Measurements from ENCODE around the gene SMIM24. TPM values are rescaled to one million over a fixed set of nuclear protein-coding genes. Genes with fewer than 3 reads are reported as not detected.
A peak's percentile ranks its signal among the peaks of the same experiment; 100 is the strongest.
"Not testable (repeated sequence)": the region's sequence is repeated elsewhere in the genome, so short reads cannot be mapped to it uniquely, and the experiment has no call there.

Gene SMIM24
- total and polyA plus RNA-seq, 7 experiments from 2014 or later, result 0.82 to 1.8 TPM; not detected in 5

DNA sequence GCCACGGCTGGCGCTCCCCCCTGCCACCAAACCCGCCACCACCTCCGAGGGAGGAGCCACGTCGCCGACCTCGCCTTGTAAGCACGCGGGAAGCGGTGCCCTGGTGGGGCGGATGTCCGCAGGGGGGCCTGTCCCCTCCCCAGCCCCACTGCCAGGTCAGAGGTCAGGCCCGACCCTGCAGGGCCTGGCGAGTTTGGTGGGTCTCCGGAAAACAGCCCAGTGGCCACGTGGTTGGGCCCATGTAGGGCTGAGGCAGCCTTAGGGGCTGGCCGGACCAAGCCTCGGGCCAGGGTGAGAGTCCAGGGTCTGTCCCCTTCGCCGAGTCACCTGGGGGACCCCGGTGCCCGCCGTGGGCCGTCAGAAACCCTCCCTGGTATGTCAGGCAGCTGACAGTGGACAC is 26.5 kb downstream of the SMIM24 start:
- H3K4me3 Mint-ChIP-seq, result no peak overlapping the region
- POLR2A ChIA-PET, result no interaction called here
- CTCF ChIA-PET, result interaction anchor here (0.6 to 0.7 kb wide), 2 partner anchors 19 to 1722 kb away, joined by 3 to 4 read pairs; no protein-coding TSS in a partner anchor
- intact Hi-C loops (cut with micrococcal nuclease), result no loop called here
- H3K9me3 Mint-ChIP-seq, result no peaks in the 10 kb centered on the region
- H3K27me3 ChIP-seq (ENCODE audit: control insufficient read depth in 2 of 2, insufficient read depth in 2 of 2, low read length in 2 of 2), result no peaks in the 10 kb centered on the region
- H3K27me3 Mint-ChIP-seq, result no peaks in the 10 kb centered on the region
- ATAC-seq (no peak), DNase-seq (no peak)
- H3K4me1 ChIP-seq (ENCODE audit: control insufficient read depth in 2 of 2, insufficient read depth in 2 of 2, low read length in 2 of 2), result no peaks in the 10 kb centered on the region
- H3K36me3 ChIP-seq (ENCODE audit: control insufficient read depth in 2 of 3, insufficient read depth in 3 of 3, low read length in 3 of 3), result peaks cover 0 to 60% (median 3%) of the 10 kb centered on the region in 3 experiments
- H3K9me3 ChIP-seq (ENCODE audit: control insufficient read depth in 2 of 3, low read length in 3 of 3), result no peaks in the 10 kb centered on the region
- no peak overlapping the region for H3K4me3 ChIP-seq (ENCODE audit: low read length)
- H3K27ac ChIP-seq (ENCODE audit: low read depth, low read length), result no peak overlapping the region
- H3K4me1 Mint-ChIP-seq, result no peaks in the 10 kb centered on the region
- no peak overlapping the region for H3K27ac Mint-ChIP-seq
- peaks cover 0 to 13% (median 6%) of the 10 kb centered on the region in 5 donors for H3K36me3 Mint-ChIP-seq

- H3K9me3 ChIP-seq (ENCODE audit: control insufficient read depth in 2 of 3, low read length in 3 of 3); H3K27me3 ChIP-seq (ENCODE audit: control insufficient read depth in 2 of 2, insufficient read depth in 2 of 2, low read length in 2 of 2); H3K27ac Mint-ChIP-seq; H3K4me3 ChIP-seq (ENCODE audit: low read length); H3K27ac ChIP-seq (ENCODE audit: low read depth, low read length); intact Hi-C loops (cut with micrococcal nuclease); H3K4me3 Mint-ChIP-seq; DNase-seq; ATAC-seq; CTCF ChIA-PET; H3K27me3 Mint-ChIP-seq; H3K9me3 Mint-ChIP-seq; H3K4me1 Mint-ChIP-seq; H3K4me1 ChIP-seq (ENCODE audit: control insufficient read depth in 2 of 2, insufficient read depth in 2 of 2, low read length in 2 of 2): not testable (repeated sequence)
- H3K36me3 Mint-ChIP-seq, result peaks cover 0 to 13% (median 6%) of the 10 kb centered on the region in 5 donors
- H3K36me3 ChIP-seq (ENCODE audit: control insufficient read depth in 2 of 3, insufficient read depth in 3 of 3, low read length in 3 of 3), result peaks cover 0 to 66% (median 3%) of the 10 kb centered on the region in 3 experiments
- POLR2A ChIA-PET, result interaction anchor here (0.6 kb wide), 1 partner anchor 230 kb away, joined by 3 read pairs; no protein-coding TSS in a partner anchor
Measured at GRCh38 chr19:3452942-3453214, 27.4 kb downstream of the SMIM24 start.

DNA sequence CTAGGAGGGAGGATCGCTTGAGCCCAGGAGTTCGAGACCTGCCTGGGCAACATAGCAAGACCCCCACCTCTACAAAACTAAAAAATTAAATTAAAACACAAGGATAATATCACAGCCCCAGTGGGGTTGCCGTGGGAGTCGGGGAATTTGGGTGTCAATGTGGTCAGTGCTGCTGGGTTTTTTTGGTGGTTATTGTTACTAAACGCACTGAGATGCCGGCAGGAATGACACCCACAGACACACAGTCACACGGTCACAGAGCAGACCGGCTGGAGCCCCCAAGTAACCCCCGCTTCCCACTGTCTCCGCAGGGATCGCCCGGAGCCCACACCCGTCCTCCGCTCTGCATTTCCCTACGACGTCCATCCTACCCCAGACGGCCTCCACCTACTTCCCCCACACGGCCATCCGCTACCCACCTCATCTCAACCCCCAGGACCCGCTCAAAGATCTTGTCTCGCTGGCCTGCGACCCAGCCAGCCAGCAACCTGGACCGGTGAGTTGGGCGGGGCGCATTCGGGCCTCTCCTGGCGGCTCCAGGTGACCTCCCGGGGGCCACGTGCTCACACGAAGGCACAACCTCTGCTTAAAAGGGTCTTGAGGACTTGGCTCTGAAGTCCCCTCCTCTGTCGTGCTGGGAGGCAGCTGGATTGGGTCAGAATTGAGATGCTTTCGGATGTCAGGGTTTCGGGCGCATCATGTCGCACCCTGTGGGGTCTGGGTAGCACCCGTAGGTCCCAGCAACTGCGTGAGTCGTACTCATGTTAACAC is 28.0 kb downstream of the SMIM24 start:
- no peaks in the 10 kb centered on the region for H3K27me3 Mint-ChIP-seq
- Histone ChIP-seq H3K4me3 (ENCODE audit: low read length) (no peak overlapping the region), H3K9me3 (ENCODE audit: control insufficient read depth in 2 of 3, low read length in 3 of 3) (no peaks in the 10 kb centered on the region), H3K36me3 (ENCODE audit: control insufficient read depth in 2 of 3, insufficient read depth in 3 of 3, low read length in 3 of 3) (peaks cover 0 to 64% (median 3%) of the 10 kb centered on the region in 3 experiments), H3K4me1 (ENCODE audit: control insufficient read depth in 2 of 2, insufficient read depth in 2 of 2, low read length in 2 of 2) (no peaks in the 10 kb centered on the region), H3K27ac (ENCODE audit: low read depth, low read length) (no peak overlapping the region), H3K27me3 (ENCODE audit: control insufficient read depth in 2 of 2, insufficient read depth in 2 of 2, low read length in 2 of 2) (no peaks in the 10 kb centered on the region)
- ATAC-seq (no peak), DNase-seq (no peak)
- H3K27ac Mint-ChIP-seq, result no peak overlapping the region
- CTCF ChIA-PET, result no interaction called here
- no peaks in the 10 kb centered on the region for H3K4me1 Mint-ChIP-seq
- intact Hi-C loops (cut with micrococcal nuclease), result no loop called here
- no peaks in the 10 kb centered on the region for H3K9me3 Mint-ChIP-seq
- POLR2A ChIA-PET, result interaction anchor here (0.6 kb wide), 1 partner anchor 230 kb away, joined by 3 read pairs; no protein-coding TSS in a partner anchor
- H3K36me3 Mint-ChIP-seq, result peaks cover 0 to 13% (median 6%) of the 10 kb centered on the region in 5 donors
- no peak overlapping the region for H3K4me3 Mint-ChIP-seq

DNA sequence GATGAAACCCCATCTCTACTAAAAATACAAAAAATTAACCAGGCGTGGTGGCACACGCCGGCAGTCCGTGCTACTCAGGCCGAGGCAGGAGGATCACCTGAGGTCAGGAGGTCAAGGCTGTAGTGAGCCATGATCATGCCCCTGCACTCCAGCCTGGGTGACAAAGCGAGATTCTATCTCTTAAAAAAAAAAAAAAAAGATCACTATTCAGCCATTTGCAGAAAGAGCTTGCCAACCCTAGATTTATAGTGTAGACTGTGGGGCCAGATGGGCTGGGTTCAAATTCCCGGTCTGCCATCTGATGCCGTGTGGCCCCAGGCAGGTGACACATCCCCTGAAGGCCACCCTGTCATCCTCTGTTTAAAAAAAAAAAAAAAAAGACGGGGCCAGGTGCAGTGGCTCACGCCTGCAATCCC is 28.9 kb downstream of the SMIM24 start:
- ChIA-PET CTCF (no interaction called here), POLR2A (no interaction called here)
- ATAC-seq (no peak), DNase-seq (no peak)
- Mint-ChIP-seq H3K4me3 (no peak overlapping the region), H3K27me3 (no peaks in the 10 kb centered on the region), H3K36me3 (peaks cover 0 to 13% (median 6%) of the 10 kb centered on the region in 5 donors), H3K27ac (no peak overlapping the region), H3K9me3 (no peaks in the 10 kb centered on the region), H3K4me1 (no peaks in the 10 kb centered on the region)
- no peaks in the 10 kb centered on the region for H3K27me3 ChIP-seq (ENCODE audit: control insufficient read depth in 2 of 2, insufficient read depth in 2 of 2, low read length in 2 of 2)
- no peaks in the 10 kb centered on the region for H3K9me3 ChIP-seq (ENCODE audit: control insufficient read depth in 2 of 3, low read length in 3 of 3)
- H3K4me1 ChIP-seq (ENCODE audit: control insufficient read depth in 2 of 2, insufficient read depth in 2 of 2, low read length in 2 of 2), result no peaks in the 10 kb centered on the region
- no peak overlapping the region for H3K4me3 ChIP-seq (ENCODE audit: low read length)
- intact Hi-C loops (cut with micrococcal nuclease), result no loop called here
- H3K36me3 ChIP-seq (ENCODE audit: control insufficient read depth in 2 of 3, insufficient read depth in 3 of 3, low read length in 3 of 3), result peaks cover 0 to 57% (median 3%) of the 10 kb centered on the region in 3 experiments
- H3K27ac ChIP-seq (ENCODE audit: low read depth, low read length), result no peak overlapping the region

DNA sequence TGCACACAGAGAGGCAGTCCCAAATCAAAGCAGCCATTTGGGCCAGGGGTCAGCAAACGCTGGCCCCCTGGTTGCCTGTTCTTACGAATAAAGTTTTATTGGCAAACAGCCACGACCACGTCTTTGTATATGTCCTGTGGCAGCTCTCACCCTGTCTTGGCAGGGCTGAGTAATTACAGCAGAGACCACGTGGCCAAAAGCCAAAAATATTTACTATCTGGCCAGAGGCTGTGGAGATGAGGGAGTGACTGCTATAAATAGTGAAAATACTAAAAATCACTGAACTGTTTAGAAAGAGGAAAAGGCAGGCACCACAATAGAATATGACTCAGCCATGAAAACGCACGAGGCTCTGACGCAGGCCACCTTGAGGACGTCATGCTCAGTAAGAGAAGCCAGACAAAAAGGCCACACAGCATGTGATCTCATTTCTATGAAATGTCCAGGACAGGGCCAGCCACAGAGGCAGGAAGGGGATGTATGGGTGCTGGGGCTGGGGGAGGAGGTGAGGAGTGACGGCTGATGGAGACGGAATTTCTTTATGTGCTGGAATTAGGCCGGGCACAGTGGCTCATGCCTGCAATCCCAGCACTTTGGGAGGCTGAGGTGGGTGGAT is 29.4 kb downstream of the SMIM24 start:
- H3K9me3 ChIP-seq (ENCODE audit: control insufficient read depth in 2 of 3, low read length in 3 of 3), result no peaks in the 10 kb centered on the region
- H3K36me3 ChIP-seq (ENCODE audit: control insufficient read depth in 2 of 3, insufficient read depth in 3 of 3, low read length in 3 of 3), result peaks cover 0 to 60% (median 3%) of the 10 kb centered on the region in 3 experiments
- intact Hi-C loops (cut with micrococcal nuclease), result no loop called here
- H3K27me3 ChIP-seq (ENCODE audit: control insufficient read depth in 2 of 2, insufficient read depth in 2 of 2, low read length in 2 of 2), result no peaks in the 10 kb centered on the region
- H3K4me1 Mint-ChIP-seq, result no peaks in the 10 kb centered on the region
- ChIA-PET POLR2A (no interaction called here), CTCF (interaction anchor here (0.8 kb wide), 1 partner anchor 64 kb away, joined by 6 read pairs; no protein-coding TSS in a partner anchor)
- no peak overlapping the region for H3K4me3 ChIP-seq (ENCODE audit: low read length)
- H3K9me3 Mint-ChIP-seq, result no peaks in the 10 kb centered on the region
- no peaks in the 10 kb centered on the region for H3K27me3 Mint-ChIP-seq
- H3K4me3 Mint-ChIP-seq, result no peak overlapping the region
- H3K27ac Mint-ChIP-seq, result no peak overlapping the region
- DNase-seq (no peak), ATAC-seq (peak; percentile 37)
- H3K27ac ChIP-seq (ENCODE audit: low read depth, low read length), result no peak overlapping the region
- no peaks in the 10 kb centered on the region for H3K4me1 ChIP-seq (ENCODE audit: control insufficient read depth in 2 of 2, insufficient read depth in 2 of 2, low read length in 2 of 2)
- H3K36me3 Mint-ChIP-seq, result peaks cover 0 to 13% (median 6%) of the 10 kb centered on the region in 5 donors

DNA sequence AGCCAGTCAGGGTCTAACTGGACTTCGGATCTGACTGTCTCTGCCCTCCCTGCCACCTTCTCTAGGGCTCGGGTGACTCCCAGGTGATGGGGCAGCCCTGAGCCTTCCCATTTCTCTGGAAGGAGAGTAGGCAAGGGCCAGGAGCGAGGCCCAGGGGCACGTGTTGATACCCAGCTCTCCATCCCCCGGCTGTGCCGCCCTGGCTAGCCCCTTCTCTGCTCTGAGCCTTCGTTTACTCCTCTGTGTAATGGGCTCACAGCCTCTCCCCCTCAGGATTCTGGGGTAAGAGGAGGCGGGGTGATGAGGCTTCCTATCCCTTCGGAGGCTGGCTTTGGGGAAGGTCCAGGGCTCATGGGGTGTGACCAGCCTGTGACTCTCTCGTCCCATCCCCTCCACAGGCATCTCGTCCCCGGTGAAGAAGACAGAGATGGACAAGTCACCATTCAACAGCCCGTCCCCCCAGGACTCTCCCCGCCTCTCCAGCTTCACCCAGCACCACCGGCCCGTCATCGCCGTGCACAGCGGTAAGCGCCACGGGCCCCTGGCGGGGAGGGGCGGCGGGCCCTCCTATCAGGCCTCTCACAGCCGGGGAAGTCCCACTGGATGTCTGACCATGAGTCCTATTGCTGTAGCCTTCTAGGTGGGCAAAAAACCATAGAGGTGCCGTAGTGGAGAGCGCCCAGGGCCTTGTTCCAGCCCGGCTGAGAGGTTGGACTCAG is 31.6 kb downstream of the SMIM24 start:
- H3K4me1 Mint-ChIP-seq, result peaks cover 0 to 10% (median 4%) of the 10 kb centered on the region in 7 donors
- POLR2A ChIA-PET, result no interaction called here
- Histone ChIP-seq H3K27me3 (ENCODE audit: control insufficient read depth in 2 of 2, insufficient read depth in 2 of 2, low read length in 2 of 2) (no peaks in the 10 kb centered on the region), H3K4me3 (ENCODE audit: low read length) (no peak overlapping the region), H3K9me3 (ENCODE audit: control insufficient read depth in 2 of 3, low read length in 3 of 3) (no peaks in the 10 kb centered on the region), H3K4me1 (ENCODE audit: control insufficient read depth in 2 of 2, insufficient read depth in 2 of 2, low read length in 2 of 2) (no peaks in the 10 kb centered on the region), H3K36me3 (ENCODE audit: control insufficient read depth in 2 of 3, insufficient read depth in 3 of 3, low read length in 3 of 3) (peaks cover 0 to 58% (median 0%) of the 10 kb centered on the region in 3 experiments), H3K27ac (ENCODE audit: low read depth, low read length) (no peak overlapping the region)
- CTCF ChIA-PET, result no interaction called here
- no peaks in the 10 kb centered on the region for H3K9me3 Mint-ChIP-seq
- peaks cover 0 to 13% (median 6%) of the 10 kb centered on the region in 5 donors for H3K36me3 Mint-ChIP-seq
- DNase-seq (no peak), ATAC-seq (no peak)
- intact Hi-C loops (cut with micrococcal nuclease), result no loop called here
- no peak overlapping the region for H3K27ac Mint-ChIP-seq
- H3K27me3 Mint-ChIP-seq, result no peaks in the 10 kb centered on the region
- H3K4me3 Mint-ChIP-seq, result no peak overlapping the region

Data from naive thymus-derived CD4-positive, alpha-beta T cell (primary cell).